Stimulated activated CD4-positive, alpha-beta T cell treated with anti-CD3 and anti-CD28 coated beads, TNF-alpha, amount 100 ng/mL, for 4 hours (primary cell): ENCODE results near the gene PRSS58.

ENCODE experiments used
- DNase-seq, 3 experiments: peaks; one replicate each; pipeline ENCODE4 v3.0.0-alpha.2; 2020; ENCODE audit warnings: low read depth in 3 of 3

Gene PRSS58, protein sequence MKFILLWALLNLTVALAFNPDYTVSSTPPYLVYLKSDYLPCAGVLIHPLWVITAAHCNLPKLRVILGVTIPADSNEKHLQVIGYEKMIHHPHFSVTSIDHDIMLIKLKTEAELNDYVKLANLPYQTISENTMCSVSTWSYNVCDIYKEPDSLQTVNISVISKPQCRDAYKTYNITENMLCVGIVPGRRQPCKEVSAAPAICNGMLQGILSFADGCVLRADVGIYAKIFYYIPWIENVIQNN

DNA sequence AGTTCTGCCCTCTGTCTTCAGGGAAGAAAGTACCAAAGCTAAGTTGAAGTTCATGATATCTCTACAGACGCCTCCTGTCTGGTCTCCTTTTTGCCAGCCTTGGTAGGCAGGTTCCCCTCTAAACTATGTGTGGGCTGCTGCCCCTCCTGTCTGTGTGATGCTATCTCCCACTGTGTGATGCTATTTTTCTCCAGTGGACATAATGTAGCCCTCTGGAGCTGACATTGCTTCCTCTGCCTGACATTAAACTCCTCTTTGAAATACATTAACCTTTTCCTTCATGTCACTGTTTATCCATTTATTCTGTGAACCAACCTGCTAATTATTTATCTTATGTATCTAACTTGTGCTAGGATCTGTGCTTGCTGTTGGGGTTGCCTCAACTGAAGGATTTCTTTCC is at the start of gene PRSS58:
TSS of gene PRSS58 (minus strand) at position 101 of the 400 bp plus-strand sequence. CDS start 351 bp downstream, outside the sequence.
- no peak for DNase-seq

DNA sequence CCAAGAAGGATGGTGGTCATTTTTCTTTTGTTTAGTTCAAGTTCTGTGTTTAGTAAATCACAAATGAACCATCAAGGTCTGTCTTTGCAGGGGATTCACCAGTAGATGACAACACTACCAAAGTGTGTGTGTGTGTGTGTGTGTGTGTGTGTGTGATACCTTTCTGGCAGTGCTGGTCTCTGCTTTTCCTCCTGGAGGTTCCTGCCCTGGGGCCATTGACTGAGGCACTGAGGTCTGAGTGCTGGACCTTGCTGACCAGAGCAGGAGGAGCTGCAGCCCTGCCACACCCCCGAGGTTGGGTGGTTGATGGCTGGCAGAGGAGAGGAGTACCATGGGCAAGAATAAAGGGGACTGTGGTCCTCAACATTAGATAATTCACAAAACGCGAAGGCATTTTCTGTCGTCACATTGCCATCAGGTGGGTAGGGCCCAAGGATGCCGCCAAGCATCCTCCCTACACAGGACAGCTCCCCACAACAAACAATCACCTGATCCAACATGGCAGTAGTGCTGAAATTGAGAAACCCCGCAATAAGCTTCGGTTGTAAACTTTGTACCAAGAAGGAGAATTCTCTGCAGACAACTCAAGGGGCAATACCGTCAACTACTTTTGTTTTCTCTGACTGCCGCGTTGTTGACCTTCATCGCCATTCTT is 49.5 kb upstream of the PRSS58 start:
- no peak for DNase-seq

DNA sequence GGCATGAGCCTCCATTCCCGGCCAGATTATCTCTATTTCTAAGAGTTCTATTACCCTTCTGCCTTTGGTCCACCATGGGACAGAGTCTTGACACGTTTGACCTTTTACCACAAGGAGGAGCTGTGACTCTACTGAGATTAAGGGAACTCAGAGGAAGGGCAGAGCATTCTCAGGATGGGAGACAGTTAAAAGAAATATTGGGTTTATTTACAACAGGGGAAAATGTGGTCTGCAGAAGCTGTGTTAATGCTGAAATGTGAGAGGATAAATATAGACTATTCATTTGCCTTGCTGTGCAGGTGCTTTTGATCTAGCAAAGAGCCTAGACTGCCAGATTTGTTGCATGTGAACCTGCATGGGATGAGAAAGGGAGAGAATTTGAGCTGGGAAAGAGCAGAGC is 45.8 kb upstream of the PRSS58 start:
- DNase-seq: no peak

DNA sequence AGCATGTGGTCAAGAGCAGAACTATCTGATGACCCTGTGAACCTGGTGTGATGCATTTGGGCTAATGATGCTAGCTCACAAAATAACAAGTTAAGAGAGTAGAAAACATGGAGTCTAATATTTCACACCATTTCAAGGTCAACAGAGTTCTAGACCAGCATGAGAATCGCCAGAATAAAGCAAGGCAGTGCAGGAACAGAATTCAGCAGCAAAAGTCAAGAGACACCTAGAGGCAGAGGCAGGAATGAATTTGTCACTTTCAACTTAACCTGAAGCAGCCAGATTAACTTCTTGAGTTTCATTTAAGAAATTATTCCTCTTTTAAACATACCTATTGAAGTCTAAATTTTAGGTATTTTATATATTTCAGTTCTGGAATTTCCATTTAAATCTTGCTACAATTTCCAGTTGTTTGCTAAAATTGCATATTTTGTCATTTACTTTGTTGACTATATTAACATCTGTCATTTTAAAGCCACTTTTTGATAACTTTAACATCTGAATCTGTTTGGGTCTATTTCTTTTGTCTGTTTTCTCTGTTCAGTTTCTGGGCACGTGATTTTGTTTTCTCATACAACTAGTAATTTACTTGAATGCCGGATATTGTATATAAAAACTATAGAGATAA is 44.2 kb upstream of the PRSS58 start:
- DNase-seq: no peak

DNA sequence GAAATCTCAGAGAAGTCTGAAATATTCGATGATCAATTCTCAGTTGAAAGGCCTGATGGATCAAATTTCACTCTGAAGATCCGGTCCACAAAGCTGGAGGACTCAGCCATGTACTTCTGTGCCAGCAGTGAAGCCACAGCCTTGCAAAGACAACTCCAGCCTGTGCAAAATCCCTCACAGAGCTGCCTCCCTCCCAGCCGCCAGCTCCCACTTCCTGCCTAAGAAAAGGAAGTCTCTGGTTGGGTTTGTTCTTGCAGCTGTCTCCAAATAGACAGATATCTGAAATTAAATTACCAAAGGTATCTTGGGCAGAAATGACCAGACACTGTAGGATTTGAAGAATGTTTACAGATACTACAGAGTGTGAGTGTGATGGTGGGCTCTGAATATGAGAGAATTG is 43.4 kb upstream of the PRSS58 start:
- DNase-seq: no peak

DNA sequence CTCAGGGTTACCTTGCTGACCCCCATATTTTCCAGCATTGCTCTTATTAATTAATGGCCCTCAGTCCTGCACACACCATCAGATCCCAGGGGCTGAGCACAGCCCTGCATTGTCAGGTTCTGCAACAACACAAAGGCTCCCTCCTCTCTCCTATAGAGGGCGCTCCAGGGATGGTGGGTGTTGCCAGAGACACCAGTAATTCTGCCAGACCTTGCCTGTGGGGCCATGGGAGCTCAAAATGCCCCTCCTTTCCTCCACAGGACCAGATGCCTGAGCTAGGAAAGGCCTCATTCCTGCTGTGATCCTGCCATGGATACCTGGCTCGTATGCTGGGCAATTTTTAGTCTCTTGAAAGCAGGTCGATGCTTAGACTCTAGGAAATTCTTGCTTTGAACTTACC is 42.8 kb upstream of the PRSS58 start:
- DNase-seq: no peak

DNA sequence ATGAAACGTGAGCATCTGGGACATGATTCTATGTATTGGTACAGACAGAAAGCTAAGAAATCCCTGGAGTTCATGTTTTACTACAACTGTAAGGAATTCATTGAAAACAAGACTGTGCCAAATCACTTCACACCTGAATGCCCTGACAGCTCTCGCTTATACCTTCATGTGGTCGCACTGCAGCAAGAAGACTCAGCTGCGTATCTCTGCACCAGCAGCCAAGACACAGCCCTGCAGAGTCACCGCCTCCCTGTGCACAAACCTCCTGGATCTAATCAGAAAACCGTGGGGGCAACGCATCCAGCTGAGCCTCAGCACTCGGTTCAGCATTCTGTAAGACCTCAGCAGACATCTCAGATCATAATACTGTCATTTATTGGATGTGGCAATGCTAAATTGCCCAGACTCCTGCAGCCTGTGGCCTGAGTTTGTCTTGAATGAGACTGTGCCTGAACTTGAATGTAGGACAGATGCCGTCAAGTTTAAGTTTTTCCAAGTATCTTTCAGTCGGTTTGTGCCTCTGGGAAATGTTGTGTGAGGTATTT is 41.5 kb upstream of the PRSS58 start:
- no peak for DNase-seq

DNA sequence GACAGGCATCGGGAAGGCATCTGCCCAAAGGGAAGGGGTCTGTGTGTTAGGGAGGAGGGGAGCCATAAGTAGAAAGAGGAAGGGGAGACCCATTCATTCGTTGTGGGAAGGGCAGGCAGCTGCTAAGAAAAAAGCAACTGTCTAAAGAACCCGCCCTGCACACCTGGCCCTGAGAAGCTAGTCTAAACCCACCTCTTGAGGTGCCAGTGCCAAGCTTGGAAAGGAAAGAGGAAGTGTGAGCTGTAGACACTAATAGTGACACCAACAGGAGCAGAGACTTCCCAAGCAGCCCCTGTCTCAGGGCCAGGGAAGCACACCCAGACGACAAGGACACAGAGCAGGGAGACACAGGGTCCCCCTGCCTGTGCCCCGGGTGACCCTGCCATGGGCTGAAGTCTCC is 40.8 kb upstream of the PRSS58 start:
- DNase-seq: no peak

DNA sequence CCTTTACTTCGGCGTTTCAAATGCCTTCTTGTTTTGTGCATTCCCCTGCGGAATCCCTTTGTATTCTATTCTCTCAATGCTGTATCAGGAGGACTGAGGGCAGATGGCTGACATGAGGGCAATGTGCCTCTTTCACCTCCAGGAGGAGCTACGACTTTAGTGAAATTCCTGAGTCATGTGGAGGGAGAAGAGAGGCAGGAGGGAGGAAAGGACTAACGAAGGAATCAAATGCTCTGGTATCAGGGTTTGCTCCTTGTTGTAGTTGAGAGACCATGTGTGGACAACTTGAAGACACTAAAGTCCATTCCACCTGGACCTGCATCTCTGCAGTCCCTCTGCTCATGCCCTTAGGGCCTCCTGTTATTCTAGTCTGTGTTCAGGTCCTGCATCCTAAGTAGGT is 40.2 kb upstream of the PRSS58 start:
- DNase-seq: no peak

DNA sequence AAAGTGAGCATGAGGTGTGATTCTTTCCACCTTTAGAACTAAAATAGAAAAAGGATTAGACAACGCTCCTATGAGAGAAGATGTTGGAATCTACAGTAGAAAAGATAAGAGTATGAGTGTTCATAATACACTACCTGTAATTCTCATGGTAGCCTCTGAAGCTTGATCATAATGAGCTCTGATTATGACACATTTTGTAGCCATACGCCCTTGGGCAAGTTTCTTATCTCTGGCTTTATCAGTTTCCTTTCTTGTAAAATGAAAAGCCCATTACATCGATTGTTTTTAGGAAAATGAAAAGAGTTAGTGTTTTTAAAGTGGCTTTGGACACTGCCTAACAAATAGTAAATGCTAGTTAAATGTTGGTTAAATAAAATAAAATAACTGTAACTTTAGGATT is 22.4 kb upstream of the PRSS58 start:
- no peak for DNase-seq

DNA sequence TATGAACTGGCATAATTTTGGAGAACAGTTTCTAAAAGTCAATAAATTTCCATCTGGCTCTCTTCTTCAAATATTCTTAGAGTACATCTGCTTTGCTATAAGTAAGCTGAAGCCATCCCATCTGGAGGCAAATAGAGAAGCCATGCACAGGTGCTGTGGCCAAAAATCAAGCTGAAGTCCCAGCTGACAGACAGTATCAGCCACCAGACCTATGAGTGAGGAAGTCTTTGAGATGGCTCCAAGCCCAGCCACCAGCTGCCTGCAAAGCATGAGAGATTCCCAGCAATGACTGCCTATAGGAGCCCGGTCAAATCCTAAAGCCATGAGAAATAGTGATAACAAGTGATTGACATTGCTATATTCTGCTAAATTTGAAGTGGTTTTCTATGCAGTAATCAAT is 21.7 kb upstream of the PRSS58 start:
- no peak for DNase-seq

DNA sequence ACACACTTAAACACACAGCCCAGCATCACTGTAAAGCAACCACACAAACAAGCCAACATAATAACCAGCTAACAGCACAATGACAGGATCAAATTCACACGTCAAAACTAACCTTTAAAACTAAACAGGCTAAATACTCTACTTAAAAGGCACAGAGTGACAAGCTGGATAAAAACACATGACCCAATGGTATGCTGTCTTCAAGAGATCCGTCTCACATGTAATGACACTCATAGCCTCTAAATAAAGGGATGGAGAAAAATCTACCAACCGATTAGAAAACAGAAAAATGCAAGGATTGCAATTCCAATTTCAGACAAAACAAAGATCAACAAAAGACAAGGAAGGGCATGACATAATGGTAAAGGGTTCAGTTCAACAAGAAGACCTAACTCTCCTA is 17.2 kb upstream of the PRSS58 start:
- DNase-seq: no peak

DNA sequence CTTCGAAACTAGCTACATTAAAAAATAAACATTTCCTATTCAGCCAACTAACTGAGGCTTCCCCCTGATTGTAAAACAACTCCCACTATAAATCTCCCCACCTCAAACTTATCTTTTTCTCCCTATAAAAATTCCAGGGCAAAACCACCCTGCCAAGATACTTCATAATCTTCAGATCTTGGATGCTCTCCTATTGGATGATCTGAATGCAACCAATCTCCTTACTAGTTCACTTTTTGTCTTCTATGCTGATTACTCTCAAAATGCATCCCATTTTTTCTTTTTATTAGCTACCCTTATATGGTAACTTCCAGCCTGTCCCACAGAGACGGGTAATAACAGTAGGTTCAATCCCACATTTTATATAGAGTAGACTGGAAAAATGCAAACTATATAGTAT is 15.0 kb upstream of the PRSS58 start:
- DNase-seq: no peak

DNA sequence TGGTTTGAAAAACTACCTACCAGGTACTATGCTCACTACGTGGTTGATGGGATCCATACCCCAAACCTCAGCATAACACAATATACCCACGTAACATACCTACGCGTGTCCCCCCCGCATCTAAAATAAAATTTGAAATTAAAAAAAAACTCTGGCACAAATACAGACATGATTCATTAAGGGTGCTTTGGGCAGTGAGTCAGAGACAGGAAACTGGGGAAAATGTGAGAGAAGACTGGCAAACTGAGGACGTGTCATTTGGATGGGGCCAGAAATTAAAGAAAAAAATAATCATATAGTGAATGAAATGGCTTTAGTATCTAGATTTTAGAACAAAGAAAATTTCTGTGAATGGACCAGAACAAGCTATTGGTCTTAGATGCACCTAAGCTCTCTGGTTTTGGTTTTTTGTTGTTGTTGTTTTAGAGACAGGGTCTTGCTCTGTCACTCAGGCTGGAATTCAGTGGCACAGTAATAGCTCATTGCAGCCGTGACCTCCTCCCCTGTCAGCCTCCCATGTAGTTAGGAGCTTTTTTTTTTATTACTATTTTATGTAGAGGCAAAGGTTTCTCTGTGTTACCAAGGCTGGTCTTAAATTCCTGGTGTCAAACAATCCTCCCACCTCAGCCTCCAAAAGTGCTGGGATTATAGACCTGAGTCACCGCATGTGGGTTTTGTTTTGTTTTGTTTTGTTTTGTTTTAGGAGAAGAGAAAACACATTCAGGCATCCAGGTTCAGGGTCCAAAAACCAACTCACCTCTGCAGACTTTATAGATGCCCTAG is 5.9 kb upstream of the PRSS58 start:
- no peak for DNase-seq

DNA sequence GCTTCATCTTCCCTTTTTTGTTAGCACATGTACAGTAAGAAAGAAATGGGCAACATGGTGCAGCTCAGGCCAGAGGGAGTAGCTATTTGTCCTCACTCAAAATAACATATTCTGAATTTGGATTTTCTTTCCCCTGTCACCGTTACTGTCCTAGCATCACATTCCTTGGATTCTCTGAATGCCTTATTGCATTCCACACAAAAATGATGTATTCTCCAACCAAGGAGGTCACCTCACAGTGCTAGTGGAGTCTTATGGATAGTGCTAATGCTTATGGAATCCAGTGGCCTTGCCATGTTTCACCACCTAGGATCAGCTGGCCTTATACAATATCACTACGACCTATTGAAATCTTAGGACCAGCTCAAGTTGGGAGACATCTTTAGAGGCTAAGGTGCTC is 7.2 kb downstream of the PRSS58 start:
- DNase-seq: no peak

DNA sequence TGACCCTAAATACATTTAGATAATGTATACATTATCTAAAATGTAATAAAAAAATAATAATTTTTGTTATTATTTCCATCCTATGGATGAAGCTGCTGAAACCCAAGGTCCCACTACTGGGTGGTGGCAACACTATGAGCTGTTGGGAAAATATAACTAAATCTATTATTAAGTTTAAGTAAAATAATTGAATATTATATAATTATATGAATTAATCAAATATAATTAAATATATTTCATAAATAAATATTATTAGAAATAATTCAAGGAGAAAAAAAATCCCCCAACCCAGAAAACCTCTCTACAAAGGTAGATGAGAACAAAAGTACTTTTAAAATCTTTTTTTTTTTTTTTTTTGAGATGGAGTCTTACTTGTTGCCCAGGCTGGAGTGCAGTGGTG is 7.9 kb downstream of the PRSS58 start:
- no peak for DNase-seq

DNA sequence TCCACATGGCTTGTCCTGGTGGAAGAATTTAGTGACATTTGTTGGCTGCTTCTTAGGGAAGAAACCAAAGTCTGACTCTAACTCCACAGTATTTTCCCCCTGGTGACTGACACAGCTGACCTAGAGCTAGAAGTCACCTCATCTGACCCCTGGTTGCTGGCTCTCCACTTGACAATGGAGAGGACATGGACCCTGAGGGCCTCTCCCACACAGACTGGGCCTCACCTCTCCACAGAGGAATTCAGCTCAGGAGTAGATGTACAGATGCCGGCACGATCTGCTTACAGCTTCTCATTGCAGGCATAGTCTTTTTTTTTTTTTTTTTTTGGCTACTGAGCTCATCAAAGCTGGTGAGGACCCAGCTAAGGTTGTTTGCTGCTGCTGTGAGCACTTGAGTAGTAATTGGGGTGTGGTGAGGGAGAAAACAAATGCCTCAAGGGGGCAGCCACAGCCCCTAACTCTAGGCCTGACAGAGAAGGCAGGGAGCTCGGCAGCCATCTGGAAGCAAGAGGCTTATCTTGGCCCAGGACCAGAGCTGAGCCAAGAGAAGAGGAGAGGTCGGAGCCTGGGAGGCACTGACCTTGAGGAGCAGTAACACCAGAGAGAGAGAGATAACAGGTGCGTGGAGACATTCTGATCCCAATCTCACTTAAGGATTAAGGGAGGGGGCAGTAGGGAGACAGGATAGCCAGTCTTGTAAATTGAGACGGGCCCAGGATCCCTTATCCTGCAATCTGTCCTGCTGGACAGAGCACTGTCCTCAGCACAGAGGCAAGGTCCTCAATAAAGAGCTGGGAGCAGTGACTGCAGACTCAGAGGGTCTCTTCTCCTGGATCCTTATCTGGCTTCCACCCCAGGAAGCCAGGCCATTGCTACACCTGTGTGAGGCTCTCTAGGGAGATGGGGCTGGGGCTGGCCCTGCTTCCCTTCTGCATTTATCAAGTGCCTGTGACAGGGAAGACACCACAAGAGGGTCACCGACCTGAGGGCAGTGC is 9.4 kb downstream of the PRSS58 start:
- DNase-seq: no peak

DNA sequence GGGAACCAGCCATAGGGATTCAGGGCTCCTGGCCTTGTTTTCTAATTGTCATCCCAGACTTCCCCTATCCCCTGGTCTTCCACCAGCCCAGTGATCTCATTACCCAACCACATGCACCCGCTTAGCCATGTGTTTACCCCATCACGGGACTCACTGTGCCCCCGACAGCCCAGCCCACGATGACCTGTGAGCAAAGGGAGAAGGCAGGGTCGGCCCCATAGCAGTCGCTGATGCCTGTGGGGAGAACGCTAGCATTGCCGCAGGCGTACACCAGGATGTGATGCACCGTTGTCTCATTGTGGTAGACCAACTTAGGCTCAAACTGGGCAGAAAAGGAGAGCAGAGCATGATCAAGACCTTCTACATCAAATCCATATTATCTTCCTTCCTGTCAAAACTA is 14.0 kb downstream of the PRSS58 start:
- DNase-seq: no peak

DNA sequence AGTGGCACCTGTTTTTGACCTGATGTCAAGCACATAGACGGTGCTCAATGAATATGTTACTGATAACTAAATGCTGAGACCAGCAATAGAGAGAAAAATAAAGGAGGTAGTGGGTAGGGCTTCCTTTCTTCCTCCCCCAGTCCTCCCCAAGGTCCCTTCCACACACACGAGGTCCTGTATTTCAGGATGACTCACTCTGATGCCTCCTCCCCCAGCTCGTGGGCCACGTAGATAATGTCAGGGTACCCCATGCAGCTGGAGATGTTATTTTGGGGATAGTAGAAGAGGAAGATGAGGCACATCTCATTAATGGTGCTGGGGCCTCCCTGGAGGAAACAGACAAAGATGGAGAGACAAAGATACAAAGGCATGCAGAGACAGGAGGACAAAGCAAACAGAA is 17.3 kb downstream of the PRSS58 start:
- DNase-seq: no peak

DNA sequence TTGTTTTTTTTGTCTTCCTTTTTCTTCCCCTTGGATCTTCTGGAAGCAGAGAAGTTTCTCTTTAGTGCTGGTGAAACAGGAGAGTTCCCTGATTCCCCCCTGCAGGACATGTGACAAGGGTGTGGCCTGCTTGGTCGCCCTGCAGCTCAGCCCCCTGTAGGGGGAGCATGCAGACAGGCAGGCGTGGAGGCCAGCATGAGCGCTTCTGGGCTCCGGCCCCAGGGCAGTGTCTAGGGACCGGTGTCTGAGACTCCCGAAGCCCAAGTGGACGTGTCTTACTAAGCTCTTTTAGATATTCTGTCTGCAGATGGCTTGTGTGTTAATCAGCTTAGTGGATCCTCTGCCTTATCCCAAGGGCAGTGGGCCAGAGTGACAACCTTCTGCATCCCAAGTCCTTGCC is 26.1 kb downstream of the PRSS58 start:
- no peak for DNase-seq

DNA sequence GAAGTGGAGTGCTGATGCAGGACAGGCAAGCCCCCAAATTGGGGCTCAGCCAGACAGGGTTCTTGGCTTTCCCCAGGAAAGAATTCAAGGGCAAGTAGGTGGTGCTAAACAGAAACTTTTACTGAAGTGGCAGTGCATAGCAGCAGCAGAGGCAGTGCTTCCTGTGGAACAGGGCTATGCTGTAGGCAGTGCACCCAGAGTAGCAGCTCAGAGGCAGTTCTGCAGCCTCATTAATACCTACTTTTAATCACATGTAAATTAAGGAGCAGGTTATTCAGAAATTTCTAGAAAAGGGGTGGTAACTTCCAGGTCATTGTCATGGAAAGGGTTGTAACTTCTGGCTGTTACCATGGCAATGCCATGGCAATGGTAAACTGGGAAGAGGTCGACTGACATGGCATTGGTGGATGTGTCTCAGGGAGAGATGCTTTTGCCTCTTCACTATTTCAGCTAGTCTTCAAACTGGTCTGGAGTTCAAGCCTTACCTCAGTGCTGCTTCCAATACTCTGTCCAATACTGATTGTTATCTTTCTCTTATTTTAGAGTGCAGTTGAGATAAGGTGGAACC is 29.2 kb downstream of the PRSS58 start:
- DNase-seq: no peak
